WTC11 (cell line): ENCODE measurements around the gene RAD23A.

Experiments
- ATF2 ChIP-seq: sonication (generic); formaldehyde crosslinking; IDR thresholded peaks from 2 replicates; pipeline ENCODE4 v1.8.1; 2022; ENCODE audit warnings: low read depth, missing genetic modification reagents, borderline replicate concordance
- CTCF ChIP-seq: fragments of 200-600 bp; IDR thresholded peaks from 2 replicates; pipeline ENCODE4 v1.8.0; 2022; ENCODE audit warnings: antibody characterized with exemption
- ESRRA ChIP-seq: sonication (generic); formaldehyde crosslinking; IDR thresholded peaks from 2 replicates; pipeline ENCODE4 v1.8.1; 2022; ENCODE audit warnings: mild to moderate bottlenecking, missing genetic modification reagents, borderline replicate concordance
- FOXK1 ChIP-seq: sonication (generic); formaldehyde crosslinking; IDR thresholded peaks from 2 replicates; pipeline ENCODE4 v1.8.0; 2022; ENCODE audit warnings: mild to moderate bottlenecking, moderate library complexity, missing genetic modification reagents
- GABPB1 ChIP-seq: sonication (generic); formaldehyde crosslinking; IDR thresholded peaks from 2 replicates; pipeline ENCODE4 v1.8.1; 2023; ENCODE audit warnings: mild to moderate bottlenecking, missing genetic modification reagents
- ZBTB21 ChIP-seq: sonication (generic); formaldehyde crosslinking; IDR thresholded peaks from 2 replicates; pipeline ENCODE4 v1.8.1; 2023; ENCODE audit warnings: mild to moderate bottlenecking, missing genetic modification reagents, borderline replicate concordance
- ZNF232 ChIP-seq: sonication (generic); formaldehyde crosslinking; IDR thresholded peaks from 2 replicates; pipeline ENCODE4 v1.8.0; 2022; ENCODE audit warnings: mild to moderate bottlenecking, missing genetic modification reagents
- TF ChIP-seq, protein P1 (sequence below): sonication (generic); formaldehyde crosslinking; IDR thresholded peaks from 2 replicates; pipeline ENCODE4 v1.8.0; 2022; ENCODE audit warnings: mild to moderate bottlenecking, missing genetic modification reagents

GRCh38 chr19:12984683-12985048 lies 39.0 kb downstream of the RAD23A start:
- TF ChIP-seq CTCF (no peak), GABPB1 (CRISPR knock-in tag) (no peak), ESRRA (no peak), ZBTB21 (CRISPR knock-in tag) (no peak), FOXK1 (no peak), ZNF232 (no peak), ATF2 (CRISPR knock-in tag) (no peak)
- TF ChIP-seq, protein P1, sequence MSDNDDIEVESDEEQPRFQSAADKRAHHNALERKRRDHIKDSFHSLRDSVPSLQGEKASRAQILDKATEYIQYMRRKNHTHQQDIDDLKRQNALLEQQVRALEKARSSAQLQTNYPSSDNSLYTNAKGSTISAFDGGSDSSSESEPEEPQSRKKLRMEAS (CRISPR knock-in tag) = no peak
